ENCODE measurements around the gene LAMA2. TPM values are rescaled to one million over a fixed set of nuclear protein-coding genes. Genes with fewer than 3 reads are reported as not detected.

LAMA2 gene
- total RNA-seq, 1 experiment from 2014 or later, result 4.2 TPM

DNA sequence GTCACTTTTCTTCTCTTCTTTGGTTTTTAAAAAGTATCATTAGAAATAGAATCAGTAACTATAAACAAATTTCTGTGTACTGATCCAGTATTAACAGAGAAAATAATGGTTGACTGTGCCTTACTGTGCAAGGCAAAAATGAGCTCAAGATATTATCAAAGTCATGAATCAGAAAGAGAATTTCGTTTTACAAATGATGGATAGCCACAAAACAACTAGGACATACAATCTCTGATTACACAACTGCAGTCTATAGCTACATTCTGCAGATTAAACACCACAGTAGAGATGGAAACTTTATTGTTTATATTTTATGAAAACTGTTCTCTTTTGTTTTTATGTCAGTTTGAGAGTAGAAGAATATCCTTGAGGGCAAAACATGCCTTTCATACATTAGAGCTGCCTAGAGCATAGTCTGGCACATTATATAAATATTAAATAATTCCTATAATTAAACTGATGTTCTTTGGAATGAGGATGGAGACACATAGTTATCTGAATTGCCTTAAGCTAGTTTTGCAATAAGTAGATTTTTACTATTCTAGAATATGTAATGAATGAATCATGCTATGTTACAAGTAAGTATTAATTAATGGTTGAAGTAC, 333.1 kb downstream of the LAMA2 start:
- Histone ChIP-seq H4K5ac (ENCODE audit: insufficient read length, low read depth, low read length) (no peak overlapping the region), H3K4me2 (ENCODE audit: insufficient read depth, insufficient read length, low read length) (no peak overlapping the region), H4K20me1 (ENCODE audit: control insufficient read depth, insufficient read depth, insufficient read length) (no peaks in the 10 kb centered on the region)

More for the DNA sequence above, 333.1 kb downstream of the LAMA2 start:
- Histone ChIP-seq H3K79me1 (ENCODE audit: insufficient read depth, low read depth, low read length, poor library complexity, severe bottlenecking) (no peaks in the 10 kb centered on the region), H4K8ac (replicated peaks; ENCODE audit: insufficient read length, low read depth, low read length) (no peak overlapping the region), H2BK120ac (ENCODE audit: low read depth, low read length, poor library complexity, severe bottlenecking) (no peak overlapping the region), H3K9ac (ENCODE audit: extremely low read depth, insufficient read length, low read length) (no peak overlapping the region), H3K14ac (ENCODE audit: insufficient read depth, low read length) (no peak overlapping the region), H3K4ac (ENCODE audit: low read depth, low read length) (no peak overlapping the region), H3K79me2 (ENCODE audit: insufficient read depth, low read length) (no peaks in the 10 kb centered on the region), H3K56ac (ENCODE audit: insufficient read length, low read depth, low read length) (no peak overlapping the region), H3T11ph (ENCODE audit: low read length) (no peak overlapping the region), H2BK20ac (ENCODE audit: low read depth, low read length, poor library complexity, severe bottlenecking) (no peak overlapping the region), H2BK12ac (ENCODE audit: insufficient read length, low read depth, low read length) (no peak overlapping the region), H3K18ac (ENCODE audit: insufficient read length, low read depth, low read length) (no peak overlapping the region), H3K23ac (ENCODE audit: insufficient read length, low read depth, low read length) (no peak overlapping the region), H2AK5ac (ENCODE audit: insufficient read length, low read length) (no peak overlapping the region), H2AFZ (ENCODE audit: low read length) (no peak overlapping the region), H2BK15ac (ENCODE audit: low read depth, low read length) (no peak overlapping the region), H4K91ac (ENCODE audit: insufficient read length, low read depth, low read length) (no peak overlapping the region), H2BK5ac (ENCODE audit: insufficient read length, low read length) (no peak overlapping the region), H3K27me3 (ENCODE audit: insufficient read depth, low read length) (no peaks in the 10 kb centered on the region), H3K4me1 (ENCODE audit: insufficient read depth, low read length) (no peaks in the 10 kb centered on the region; the same call in 1 of the 2 replicates), H3K23me2 (ENCODE audit: insufficient read length, low read depth, low read length, poor library complexity, severe bottlenecking) (no peaks in the 10 kb centered on the region), H3K9me3 (ENCODE audit: control insufficient read depth, low read depth, low read length) (no peaks in the 10 kb centered on the region), H3K27ac (ENCODE audit: insufficient read length, low read depth, low read length) (no peak overlapping the region)
- Mint-ChIP-seq H3K4me1 (peaks cover 0 to 7% of the 10 kb centered on the region in 2 experiments; a peak in 1 of 4 replicates), H3K9me3 (peaks cover 0 to 3% of the 10 kb centered on the region in 2 experiments; a peak in 1 of 5 replicates), H3K4me3 (no peak overlapping the region), H3K27ac (no peak overlapping the region), H3K27me3 (ENCODE audit: low read depth) (no peaks in the 10 kb centered on the region), H3K36me3 (ENCODE audit: insufficient read depth in 1 of 3, low read depth in 3 of 3) (no peaks in the 10 kb centered on the region)
- WGBS (ENCODE audit: extremely low coverage, insufficient read length, low lambda C conversion rate), result no CpG with 5 or more reads among the region's 1 CpG
- TF ChIP-seq, protein P1, sequence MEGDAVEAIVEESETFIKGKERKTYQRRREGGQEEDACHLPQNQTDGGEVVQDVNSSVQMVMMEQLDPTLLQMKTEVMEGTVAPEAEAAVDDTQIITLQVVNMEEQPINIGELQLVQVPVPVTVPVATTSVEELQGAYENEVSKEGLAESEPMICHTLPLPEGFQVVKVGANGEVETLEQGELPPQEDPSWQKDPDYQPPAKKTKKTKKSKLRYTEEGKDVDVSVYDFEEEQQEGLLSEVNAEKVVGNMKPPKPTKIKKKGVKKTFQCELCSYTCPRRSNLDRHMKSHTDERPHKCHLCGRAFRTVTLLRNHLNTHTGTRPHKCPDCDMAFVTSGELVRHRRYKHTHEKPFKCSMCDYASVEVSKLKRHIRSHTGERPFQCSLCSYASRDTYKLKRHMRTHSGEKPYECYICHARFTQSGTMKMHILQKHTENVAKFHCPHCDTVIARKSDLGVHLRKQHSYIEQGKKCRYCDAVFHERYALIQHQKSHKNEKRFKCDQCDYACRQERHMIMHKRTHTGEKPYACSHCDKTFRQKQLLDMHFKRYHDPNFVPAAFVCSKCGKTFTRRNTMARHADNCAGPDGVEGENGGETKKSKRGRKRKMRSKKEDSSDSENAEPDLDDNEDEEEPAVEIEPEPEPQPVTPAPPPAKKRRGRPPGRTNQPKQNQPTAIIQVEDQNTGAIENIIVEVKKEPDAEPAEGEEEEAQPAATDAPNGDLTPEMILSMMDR (conservative IDR thresholded peaks at IDR 0.05), result no peak
- DNase-seq, result no peak
